Stimulated activated CD4-positive, alpha-beta T cell treated with anti-CD3 and anti-CD28 coated beads, Interleukin-12 subunit alpha, Interleukin-12 subunit beta, amount 100 ng/mL, for 48 hours (primary cell): Measurements from ENCODE around the gene KICS2.
"Not testable (repeated sequence)": the region's sequence is repeated elsewhere in the genome, so short reads cannot be mapped to it uniquely, and the experiment has no call there.

Experiments used
- DNase-seq, 3 donors: peaks; one replicate each; pipeline ENCODE4 v3.0.0-alpha.2; 2020; ENCODE audit warnings: low read depth in 2 of 3, low spot score in 1 of 3

Gene KICS2

DNA sequence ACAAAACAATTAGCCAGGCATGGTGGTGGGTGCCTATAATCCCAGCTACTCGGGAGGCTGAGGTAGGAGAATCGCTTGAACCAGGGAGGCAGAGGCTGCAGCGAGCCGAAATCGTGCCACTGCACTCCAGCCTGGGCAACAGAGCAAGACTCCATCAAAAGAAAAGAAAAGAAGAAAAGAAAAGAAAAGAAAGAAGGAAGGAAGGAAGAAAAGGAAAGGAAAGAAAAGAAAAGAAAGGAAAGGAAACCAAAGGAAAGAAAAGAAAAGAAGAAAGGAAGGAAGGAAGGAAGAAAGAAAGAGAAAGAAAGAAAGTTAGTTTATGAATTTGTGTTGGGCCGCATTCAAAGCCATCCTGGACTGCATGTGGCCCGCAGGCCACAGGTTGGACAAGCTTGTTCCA, 4.5 kb downstream of the KICS2 start:
- DNase-seq = not testable (repeated sequence)

GRCh38 chr12:64216239-64216638, 5.9 kb downstream of the KICS2 start:
- no peak for DNase-seq

GRCh38 chr12:64212119-64212746, 9.9 kb downstream of the KICS2 start:
- DNase-seq = no peak

DNA sequence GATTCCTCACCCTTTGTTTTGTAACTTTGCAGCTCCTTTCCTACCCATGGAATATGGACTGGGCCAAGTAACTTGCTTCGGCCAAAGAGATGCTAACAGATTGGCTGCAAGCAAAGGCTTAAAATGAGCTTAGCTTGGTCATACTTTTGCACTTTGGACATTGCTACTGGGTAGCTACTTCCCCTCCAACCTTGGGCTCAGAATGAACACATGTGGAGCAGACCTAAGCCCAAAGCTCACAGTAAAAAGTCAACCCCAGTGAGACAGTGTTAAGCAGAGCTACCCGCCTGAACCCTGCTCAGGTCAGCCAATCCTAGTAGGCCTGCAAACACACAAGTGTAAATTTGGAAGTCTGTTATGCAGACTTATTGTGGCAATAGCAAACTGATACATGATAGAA, 14.6 kb downstream of the KICS2 start:
- DNase-seq = no peak

GRCh38 chr12:64205542-64205941, 16.6 kb downstream of the KICS2 start:
- no peak for DNase-seq

GRCh38 chr12:64203775-64204174, 18.3 kb downstream of the KICS2 start:
- no peak for DNase-seq

DNA sequence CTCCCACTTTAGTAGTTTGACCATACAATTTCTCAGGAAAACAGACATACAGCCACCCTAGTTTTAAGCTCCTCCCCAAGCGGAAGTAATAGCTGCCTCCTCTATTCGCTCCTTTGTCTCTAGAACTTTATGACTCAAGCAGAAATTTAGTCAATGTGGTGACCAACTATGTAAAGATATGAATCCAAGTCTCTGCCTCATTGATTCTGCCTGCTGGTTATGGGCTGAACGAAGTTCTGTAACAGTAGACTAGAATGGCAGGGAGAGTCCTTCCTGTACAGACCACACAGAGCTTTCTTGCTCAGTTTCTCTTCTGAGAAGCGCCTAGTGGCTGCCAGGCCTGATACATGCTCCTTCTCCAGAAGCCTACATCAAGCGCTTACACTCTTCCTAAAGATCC, 19.1 kb downstream of the KICS2 start:
- DNase-seq = no peak

GRCh38 chr12:64195841-64196240, 26.3 kb downstream of the KICS2 start:
- not testable (repeated sequence) for DNase-seq

DNA sequence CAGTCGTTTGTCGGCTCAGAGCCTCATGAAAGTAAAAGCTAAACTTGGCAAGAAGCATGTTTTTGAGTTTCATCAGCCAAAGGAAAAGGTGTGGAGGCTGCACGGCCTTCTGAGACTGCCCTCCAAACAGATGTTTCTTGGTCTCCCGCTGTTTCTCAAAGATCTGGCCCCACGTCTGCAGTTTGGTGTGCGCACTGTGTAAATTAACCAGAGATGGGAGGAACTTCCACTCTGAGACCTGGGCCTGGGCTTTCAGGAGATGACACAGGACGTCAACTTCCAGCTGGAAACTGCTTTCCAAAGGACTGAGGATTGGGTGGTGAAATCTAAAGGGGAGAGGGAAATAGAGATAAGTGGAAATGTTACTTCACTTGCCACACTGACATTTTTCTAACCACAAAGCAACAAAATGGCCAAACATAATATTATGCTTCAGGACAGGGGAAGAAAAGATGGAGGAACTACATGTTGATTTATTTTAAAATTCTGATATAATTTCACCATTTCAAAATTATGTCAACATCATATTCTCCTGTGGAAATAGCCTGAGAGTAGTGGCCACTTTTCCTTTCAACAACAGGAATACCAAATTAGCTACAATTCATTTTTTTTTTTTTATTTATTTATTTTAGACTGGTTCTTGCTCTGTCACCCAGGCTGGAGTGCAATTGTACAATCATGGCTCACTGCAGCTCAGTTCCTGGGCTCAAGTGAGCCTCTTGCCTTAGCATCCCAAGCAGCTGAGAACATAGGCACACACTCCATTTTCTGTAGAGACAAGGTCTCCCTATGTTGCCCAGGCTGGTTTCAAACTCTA, 27.6 kb downstream of the KICS2 start:
- DNase-seq = no peak

GRCh38 chr12:64193931-64194330, 28.2 kb downstream of the KICS2 start:
- DNase-seq = no peak

- no peak for DNase-seq
These were observed 29.3 kb downstream of the KICS2 start for GRCh38 chr12:64192644-64193444.

DNA sequence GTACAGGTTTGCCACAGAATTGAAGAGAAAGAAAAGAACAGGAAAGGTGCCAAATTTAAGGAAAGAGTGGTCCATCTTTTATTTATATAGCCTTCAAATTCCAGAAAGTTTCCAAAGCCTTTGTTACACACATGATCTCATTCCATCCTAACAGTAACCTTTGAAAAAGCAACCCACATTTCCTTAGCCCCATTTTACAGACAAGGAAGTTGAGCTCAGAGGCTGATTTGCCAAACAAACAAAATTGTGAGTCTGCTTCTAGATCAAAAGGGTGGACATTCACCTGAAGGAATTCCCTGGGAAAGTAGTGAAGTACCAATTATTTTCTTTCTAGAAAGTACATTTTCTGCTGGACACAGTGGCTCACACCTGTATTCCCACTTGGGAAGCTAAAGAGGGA, 32.0 kb downstream of the KICS2 start:
- no peak for DNase-seq

DNA sequence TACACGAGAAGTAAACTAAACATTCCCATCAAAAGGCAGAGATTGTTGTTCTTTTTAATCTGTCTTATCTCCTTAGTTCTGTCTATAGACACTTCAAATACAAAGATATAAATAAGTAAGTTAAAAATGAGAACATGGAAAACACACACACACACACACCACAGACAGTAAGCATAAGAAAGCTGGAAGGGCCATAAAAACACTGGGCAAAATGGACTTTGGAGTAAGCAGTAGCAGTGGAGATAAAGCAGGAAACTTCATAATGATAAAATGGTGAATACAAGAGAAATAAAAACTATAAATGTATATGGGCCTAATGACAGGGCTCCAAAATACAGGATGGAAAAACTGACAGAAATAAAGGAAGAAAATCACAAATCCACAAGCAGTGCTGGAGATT, 32.6 kb downstream of the KICS2 start:
- DNase-seq = no peak

DNA sequence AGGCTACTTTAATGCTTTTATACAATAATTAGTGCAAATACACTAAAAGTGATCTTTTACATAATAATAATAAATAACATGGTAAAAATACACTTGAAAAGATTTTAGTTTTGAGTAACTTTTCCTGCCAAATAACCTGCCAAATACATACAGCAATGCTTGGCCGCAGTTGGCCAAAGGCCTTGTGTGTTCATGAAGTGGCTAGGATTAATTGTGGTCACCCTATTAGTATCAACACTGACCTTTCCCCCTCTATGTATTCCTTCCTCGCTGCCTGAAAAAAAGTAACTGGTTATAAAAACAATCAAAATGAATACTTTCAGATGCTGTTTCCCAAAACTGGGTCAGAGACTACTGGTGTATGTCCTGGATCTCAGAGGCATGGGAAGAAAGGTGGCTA, 34.3 kb downstream of the KICS2 start:
- no peak for DNase-seq

GRCh38 chr12:64187370-64187769, 34.7 kb downstream of the KICS2 start:
- DNase-seq = no peak

DNA sequence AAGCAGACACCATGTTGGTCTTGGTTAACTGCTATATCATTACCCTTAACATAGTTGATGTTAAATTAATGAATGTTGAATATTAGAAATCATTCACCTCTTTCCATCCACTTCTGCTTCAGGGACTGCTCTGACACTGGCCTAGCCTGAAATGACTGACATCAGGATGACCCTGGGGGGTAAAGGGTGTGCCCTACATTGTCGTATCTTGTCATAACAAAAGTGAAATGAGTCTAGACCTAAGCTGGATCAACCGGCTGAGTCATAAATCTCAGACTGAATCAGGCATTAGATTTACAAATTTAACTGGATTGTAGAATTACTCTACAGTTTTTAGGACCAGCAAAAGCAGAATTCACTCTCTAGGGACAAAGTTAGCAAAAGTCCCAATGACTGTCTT, 35.3 kb downstream of the KICS2 start:
- DNase-seq = no peak

DNA sequence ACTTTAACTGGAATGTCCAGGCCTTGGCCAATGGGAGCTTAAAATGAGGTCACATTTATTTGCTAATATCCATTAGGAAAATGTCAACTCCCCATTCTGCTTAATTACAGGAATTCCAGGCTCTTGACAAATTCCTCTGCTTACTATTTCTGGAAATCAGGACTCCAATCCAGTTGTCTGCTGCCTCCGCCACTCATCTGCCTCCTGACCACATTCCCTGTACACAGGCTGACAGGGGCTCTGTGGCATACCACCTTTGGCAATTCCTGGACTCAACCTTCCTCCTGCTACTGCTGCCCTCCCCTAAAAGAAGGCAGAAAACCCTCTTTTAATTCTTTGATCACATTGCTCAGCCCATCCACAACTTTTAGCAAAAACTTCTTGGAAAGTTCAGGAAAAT, 37.9 kb downstream of the KICS2 start:
- no peak for DNase-seq

DNA sequence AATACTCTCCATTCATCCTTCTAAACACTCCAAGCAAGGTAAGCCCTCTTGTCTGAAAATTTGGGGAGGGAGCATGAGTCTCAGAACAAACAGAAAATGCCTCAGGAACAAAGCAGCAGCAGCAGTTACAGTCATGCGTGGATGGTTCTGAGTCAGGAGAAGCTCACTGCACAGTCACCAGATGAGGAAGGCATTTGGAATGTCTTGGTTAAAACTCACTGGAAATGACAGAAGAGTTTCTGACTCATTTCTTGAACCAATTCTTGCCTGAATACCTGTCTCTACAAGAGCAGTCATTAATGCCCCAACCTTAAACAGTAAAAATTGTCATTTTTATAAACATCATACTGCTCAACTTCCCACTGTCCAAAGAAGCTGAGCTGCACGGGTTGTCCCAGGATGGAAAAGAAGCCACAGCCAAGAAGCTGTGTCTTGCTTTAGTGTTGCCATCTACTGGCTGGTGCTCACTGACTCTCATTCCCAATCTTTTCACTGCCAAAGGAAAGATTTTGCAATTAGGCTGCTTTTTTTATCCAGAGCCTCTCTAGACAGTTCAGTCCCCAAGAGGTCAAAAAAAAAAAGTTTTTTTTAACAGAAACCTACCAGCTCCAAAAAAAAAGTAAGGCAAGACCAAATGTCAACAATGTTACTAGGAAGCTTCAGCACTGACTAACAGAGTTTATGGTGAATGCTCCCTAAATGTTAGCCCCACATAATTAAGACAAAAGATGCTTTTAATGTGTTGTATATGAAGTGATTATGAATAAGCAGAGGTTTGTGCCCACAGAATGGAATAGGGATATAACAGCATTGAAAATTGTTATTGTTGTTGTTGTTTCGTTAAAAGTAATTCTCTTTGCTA, 40.4 kb downstream of the KICS2 start:
- no peak for DNase-seq

DNA sequence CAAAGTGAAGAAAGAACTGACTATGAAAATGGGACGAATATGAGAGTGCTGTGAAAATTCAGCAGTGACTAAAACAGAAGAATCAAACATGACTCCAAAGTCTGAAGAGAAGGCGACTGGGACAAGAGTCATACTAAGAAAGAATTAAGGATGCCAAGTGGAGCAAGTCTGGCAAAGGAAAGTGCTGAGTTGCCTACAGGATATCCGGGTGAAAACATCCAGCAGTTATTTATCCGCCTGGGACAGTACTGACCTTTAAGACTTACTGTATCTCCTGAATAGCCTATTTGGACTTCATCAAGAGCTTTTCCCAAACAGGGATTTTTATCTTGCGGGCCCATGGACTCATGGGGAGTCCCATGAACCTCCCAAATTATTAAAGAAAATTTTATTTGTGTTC, 41.1 kb downstream of the KICS2 start:
- DNase-seq = no peak

GRCh38 chr12:64178122-64178521, 44.0 kb downstream of the KICS2 start:
- DNase-seq = no peak

DNA sequence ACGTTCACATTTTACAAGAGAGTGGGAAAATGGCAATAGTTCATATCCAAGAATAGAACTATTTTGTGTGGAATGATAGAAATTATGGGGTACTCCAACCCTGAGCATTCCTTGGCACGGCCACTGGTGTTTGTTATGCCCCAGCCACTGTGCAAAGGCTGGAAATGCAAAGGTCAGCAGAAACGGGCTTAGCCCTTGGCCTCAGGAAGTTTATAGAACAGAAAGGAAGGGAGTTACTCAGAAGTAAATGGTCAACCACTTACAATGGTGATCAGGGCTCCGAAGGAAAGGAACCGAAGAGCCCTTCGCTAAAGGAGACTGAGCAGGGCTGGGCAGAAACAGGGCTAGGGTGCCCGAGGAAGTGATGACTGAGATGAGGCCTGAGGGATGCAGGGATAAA, 45.1 kb downstream of the KICS2 start:
- DNase-seq = no peak
